HCT116 (cell line): ENCODE data around the gene SLFN12.

Experiments
- POLR2A ChIP-seq: IDR thresholded peaks from 2 replicates; pipeline ENCODE4 v1.7.0; 2011; ENCODE audit warnings: borderline replicate concordance; ENCODE audit not compliant: insufficient read depth, insufficient read length; ENCODE audit errors: extremely low read depth
- POLR2AphosphoS5 ChIP-seq: IDR thresholded peaks from 2 replicates; pipeline ENCODE4 v1.6.1; 2011; ENCODE audit warnings: mild to moderate bottlenecking, low read depth, low read length, moderate library complexity
- RAD21 ChIP-seq: IDR thresholded peaks from 2 replicates; pipeline ENCODE4 v1.6.1; 2012; ENCODE audit warnings: low read depth, mild to moderate bottlenecking
- SIN3A ChIP-seq: IDR thresholded peaks from 2 replicates; pipeline ENCODE4 v1.6.1; 2012; ENCODE audit warnings: low read depth
- SRF ChIP-seq: IDR thresholded peaks from 2 replicates; pipeline ENCODE4 v1.6.1; 2012; ENCODE audit warnings: low read depth
- TCF7L2 ChIP-seq: IDR thresholded peaks from 2 replicates; pipeline ENCODE4 v1.7.0; 2011; ENCODE audit warnings: borderline replicate concordance, inconsistent platforms; ENCODE audit not compliant: insufficient read depth, insufficient read length; ENCODE audit errors: extremely low read depth
- ZBTB33 ChIP-seq: IDR thresholded peaks from 2 replicates; pipeline ENCODE4 v1.6.1; 2011; ENCODE audit warnings: mild to moderate bottlenecking, low read length, moderate library complexity; ENCODE audit not compliant: insufficient replicate concordance; ENCODE audit errors: extremely low read depth
- TF ChIP-seq, protein P1 (sequence below), 3 experiments: fragments of 200-600 bp in 1 of 3; sonication (generic) in 1 of 3; IDR thresholded peaks in 2 of 3; conservative IDR thresholded peaks in 1 of 3; 2 replicates each; pipeline ENCODE4 v1.5.1; 2012 to 2017; ENCODE audit warnings: low read depth in 2 of 3, low read length in 2 of 3, antibody characterized with exemption in 1 of 3, borderline replicate concordance in 1 of 3, control low read depth in 1 of 3, mild to moderate bottlenecking in 1 of 3, mixed read lengths in 1 of 3, mixed run types in 1 of 3, moderate library complexity in 1 of 3; ENCODE audit not compliant: insufficient read depth in 1 of 3
- TF ChIP-seq, protein P2 (sequence below): IDR thresholded peaks from 2 replicates; pipeline ENCODE4 v1.6.1; 2012; ENCODE audit warnings: low read depth
- TF ChIP-seq, protein P3 (sequence below): IDR thresholded peaks from 2 replicates; pipeline ENCODE4 v1.6.1; 2012

GRCh38 chr17:35468475-35468874 lies 36.2 kb upstream of the SLFN12 start:
- TF ChIP-seq, protein P1, sequence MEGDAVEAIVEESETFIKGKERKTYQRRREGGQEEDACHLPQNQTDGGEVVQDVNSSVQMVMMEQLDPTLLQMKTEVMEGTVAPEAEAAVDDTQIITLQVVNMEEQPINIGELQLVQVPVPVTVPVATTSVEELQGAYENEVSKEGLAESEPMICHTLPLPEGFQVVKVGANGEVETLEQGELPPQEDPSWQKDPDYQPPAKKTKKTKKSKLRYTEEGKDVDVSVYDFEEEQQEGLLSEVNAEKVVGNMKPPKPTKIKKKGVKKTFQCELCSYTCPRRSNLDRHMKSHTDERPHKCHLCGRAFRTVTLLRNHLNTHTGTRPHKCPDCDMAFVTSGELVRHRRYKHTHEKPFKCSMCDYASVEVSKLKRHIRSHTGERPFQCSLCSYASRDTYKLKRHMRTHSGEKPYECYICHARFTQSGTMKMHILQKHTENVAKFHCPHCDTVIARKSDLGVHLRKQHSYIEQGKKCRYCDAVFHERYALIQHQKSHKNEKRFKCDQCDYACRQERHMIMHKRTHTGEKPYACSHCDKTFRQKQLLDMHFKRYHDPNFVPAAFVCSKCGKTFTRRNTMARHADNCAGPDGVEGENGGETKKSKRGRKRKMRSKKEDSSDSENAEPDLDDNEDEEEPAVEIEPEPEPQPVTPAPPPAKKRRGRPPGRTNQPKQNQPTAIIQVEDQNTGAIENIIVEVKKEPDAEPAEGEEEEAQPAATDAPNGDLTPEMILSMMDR (IDR thresholded peaks at IDR 0.05 in 2 of 3, conservative IDR thresholded peaks at IDR 0.05 in 1 of 3; ENCODE audit: borderline replicate concordance in 1 of 3, insufficient read depth in 1 of 3, low read depth in 2 of 3, low read length in 2 of 3), result no peak
- TF ChIP-seq POLR2AphosphoS5 (no peak), POLR2A (no peak), SIN3A (no peak), SRF (no peak), TCF7L2 (no peak), RAD21 (no peak), ZBTB33 (no peak)
- TF ChIP-seq, protein P2, sequence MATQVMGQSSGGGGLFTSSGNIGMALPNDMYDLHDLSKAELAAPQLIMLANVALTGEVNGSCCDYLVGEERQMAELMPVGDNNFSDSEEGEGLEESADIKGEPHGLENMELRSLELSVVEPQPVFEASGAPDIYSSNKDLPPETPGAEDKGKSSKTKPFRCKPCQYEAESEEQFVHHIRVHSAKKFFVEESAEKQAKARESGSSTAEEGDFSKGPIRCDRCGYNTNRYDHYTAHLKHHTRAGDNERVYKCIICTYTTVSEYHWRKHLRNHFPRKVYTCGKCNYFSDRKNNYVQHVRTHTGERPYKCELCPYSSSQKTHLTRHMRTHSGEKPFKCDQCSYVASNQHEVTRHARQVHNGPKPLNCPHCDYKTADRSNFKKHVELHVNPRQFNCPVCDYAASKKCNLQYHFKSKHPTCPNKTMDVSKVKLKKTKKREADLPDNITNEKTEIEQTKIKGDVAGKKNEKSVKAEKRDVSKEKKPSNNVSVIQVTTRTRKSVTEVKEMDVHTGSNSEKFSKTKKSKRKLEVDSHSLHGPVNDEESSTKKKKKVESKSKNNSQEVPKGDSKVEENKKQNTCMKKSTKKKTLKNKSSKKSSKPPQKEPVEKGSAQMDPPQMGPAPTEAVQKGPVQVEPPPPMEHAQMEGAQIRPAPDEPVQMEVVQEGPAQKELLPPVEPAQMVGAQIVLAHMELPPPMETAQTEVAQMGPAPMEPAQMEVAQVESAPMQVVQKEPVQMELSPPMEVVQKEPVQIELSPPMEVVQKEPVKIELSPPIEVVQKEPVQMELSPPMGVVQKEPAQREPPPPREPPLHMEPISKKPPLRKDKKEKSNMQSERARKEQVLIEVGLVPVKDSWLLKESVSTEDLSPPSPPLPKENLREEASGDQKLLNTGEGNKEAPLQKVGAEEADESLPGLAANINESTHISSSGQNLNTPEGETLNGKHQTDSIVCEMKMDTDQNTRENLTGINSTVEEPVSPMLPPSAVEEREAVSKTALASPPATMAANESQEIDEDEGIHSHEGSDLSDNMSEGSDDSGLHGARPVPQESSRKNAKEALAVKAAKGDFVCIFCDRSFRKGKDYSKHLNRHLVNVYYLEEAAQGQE, result no peak
- TF ChIP-seq, protein P3, sequence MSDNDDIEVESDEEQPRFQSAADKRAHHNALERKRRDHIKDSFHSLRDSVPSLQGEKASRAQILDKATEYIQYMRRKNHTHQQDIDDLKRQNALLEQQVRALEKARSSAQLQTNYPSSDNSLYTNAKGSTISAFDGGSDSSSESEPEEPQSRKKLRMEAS, result no peak
